ENCODE results near the gene SLC1A3.
A peak's percentile ranks its signal among the peaks of the same experiment; 100 is the strongest.

The SLC1A3 gene

DNA sequence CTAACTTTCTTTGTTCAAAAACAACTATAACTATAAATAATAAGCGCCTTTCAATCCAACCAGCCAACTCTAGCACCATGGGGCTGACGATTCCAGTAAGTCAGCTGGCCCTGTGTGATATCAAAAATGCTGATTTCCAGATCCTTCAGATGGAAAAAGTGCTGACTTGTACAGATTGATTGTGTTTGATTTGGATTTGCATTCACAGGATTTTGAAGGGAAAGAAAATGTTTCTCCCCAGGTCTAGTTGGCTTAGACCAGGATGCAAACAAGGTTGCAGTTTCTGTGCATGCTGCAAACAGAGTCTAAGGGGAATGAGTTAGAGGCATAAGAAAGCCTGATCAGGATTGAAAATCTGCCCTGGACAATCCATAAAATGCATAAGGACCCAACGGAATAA, 68.9 kb downstream of the SLC1A3 start:
- H3K4me3 ChIP-seq, result no peak overlapping the region
- no peak overlapping the region for H3K27ac ChIP-seq

DNA sequence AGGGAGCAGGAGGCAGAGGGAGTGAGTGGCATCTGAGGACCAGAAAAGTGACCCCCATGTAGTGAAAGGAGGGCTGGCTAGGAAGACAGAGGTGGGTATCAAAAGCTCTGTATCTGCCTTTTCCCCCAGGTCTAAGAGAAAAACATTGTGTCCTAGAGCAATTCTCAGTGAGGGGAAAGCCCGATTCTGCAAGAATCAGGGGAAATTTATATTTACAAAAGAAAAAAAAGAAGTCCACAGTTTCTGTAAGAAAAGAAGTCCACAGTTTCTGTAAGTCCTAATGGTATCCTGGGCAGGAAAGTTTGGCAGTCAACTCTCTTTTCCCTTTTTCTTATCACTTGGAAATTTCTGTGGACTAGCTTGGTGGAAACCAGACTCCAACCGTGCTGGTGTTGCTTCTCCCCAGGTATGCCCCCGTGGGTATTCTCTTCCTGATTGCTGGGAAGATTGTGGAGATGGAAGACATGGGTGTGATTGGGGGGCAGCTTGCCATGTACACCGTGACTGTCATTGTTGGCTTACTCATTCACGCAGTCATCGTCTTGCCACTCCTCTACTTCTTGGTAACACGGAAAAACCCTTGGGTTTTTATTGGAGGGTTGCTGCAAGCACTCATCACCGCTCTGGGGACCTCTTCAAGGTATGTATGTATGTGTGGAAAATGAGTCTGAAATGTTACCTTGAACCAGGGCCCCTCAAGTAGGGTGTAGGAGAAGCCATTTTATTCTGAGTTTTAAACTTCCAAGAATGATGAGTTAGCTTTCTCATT, 73.0 kb downstream of the SLC1A3 start:
- Histone ChIP-seq H3K27ac (peak overlapping the region in 2 of 21 experiments; percentile 10 to 61), H3K4me3 (no peak overlapping the region)

GRCh38 chr5:36680066-36680465, 73.7 kb downstream of the SLC1A3 start:
- H3K27ac ChIP-seq, result peak overlapping the region in 1 of 21 experiments; percentile 46
- no peak overlapping the region for H3K4me3 ChIP-seq

- Histone ChIP-seq H3K27ac (peak overlapping the region in 2 of 21 experiments; percentile 2 to 34), H3K4me3 (no peak overlapping the region)
Measured at GRCh38 chr5:36681711-36682110, 75.3 kb downstream of the SLC1A3 start.

GRCh38 chr5:36682499-36682898, 76.1 kb downstream of the SLC1A3 start:
- Histone ChIP-seq H3K4me3 (no peak overlapping the region), H3K27ac (peak overlapping the region in 2 of 21 experiments; percentile 4 to 13)

- Histone ChIP-seq H3K4me3 (no peak overlapping the region), H3K27ac (peak overlapping the region in 9 of 21 experiments; percentile 15 to 70 (median 51))
Measured at GRCh38 chr5:36683821-36684434, 77.5 kb downstream of the SLC1A3 start.

DNA sequence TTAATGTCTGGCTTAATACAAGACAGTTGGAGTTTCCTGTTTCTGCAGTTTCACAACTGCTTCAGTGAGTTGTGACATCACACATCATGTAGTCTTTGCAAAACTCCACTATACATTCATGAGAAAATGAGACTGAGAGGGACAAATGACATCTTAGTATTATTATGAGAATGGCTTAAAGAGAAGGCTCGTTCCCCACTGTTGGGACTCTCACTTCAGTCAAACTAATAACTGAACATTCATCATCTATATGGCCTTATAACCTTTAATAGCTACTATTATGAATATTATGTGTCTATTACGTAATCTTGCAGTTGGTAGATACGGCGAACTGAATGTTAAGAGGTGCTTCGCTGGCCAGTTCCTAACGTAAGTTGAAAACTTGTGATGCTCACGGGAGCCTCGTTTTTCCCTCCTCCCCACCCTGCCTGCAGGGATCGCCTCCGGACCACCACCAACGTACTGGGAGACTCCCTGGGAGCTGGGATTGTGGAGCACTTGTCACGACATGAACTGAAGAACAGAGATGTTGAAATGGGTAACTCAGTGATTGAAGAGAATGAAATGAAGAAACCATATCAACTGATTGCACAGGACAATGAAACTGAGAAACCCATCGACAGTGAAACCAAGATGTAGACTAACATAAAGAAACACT, 79.4 kb downstream of the SLC1A3 start:
- Histone ChIP-seq H3K4me3 (no peak overlapping the region), H3K27ac (peak overlapping the region in 3 of 21 experiments; percentile 35 to 41 (median 39))

- Histone ChIP-seq H3K4me3 (no peak overlapping the region), H3K27ac (no peak overlapping the region)
Measured at GRCh38 chr5:36686881-36687280, 80.5 kb downstream of the SLC1A3 start.

DNA sequence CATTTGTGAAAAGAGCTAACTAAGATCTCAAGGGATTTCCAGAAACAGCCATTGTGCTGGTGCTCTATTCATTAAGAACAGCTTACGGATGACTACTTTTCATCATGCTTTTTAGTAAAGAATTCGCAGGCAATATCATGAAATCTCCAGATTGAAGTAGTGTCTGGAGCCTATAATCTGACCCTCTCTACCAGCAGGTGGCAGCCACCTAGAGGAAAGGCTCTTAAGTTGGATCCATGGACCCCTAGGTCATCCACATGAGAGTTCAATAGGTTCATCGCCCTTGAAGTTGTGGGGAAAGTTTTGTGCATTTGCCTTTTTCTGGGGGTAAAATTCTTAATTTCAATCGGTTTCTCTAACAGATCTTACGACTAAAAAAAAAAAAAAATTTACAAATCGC, 82.3 kb downstream of the SLC1A3 start:
- peak overlapping the region in 8 of 21 experiments; percentile 32 to 95 (median 90) for H3K27ac ChIP-seq

DNA sequence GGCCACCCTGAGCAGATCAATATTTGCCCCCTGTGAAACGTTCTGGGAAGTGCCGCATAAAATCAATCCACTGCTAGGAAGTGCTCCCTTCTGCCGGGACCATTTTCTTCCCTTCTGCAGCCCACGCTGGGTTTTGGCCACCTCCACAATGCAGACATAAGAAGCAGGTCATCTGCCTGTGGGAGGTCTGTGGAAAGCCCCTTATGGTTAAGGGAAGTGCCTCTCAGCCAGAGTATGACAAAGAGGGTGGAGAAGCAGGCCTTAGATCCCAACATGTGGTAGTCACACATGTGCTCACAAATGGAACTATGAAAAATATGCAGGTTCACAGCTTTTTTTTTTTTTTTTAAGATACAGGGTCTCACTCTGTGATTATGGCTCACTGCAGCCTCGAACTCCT, 82.8 kb downstream of the SLC1A3 start:
- peak overlapping the region in 13 of 21 experiments; percentile 57 to 95 (median 89) for H3K27ac ChIP-seq
- no peak overlapping the region for H3K4me3 ChIP-seq

More for the DNA sequence above, 82.3 kb downstream of the SLC1A3 start:
- no peak overlapping the region for H3K4me3 ChIP-seq

GRCh38 chr5:36690041-36690961, 83.9 kb downstream of the SLC1A3 start:
- peak overlapping the region in 20 of 21 experiments; percentile 57 to 95 (median 87) for H3K27ac ChIP-seq
- peak overlapping the region; percentile 33 to 59 (median 43) for H3K4me3 ChIP-seq

DNA sequence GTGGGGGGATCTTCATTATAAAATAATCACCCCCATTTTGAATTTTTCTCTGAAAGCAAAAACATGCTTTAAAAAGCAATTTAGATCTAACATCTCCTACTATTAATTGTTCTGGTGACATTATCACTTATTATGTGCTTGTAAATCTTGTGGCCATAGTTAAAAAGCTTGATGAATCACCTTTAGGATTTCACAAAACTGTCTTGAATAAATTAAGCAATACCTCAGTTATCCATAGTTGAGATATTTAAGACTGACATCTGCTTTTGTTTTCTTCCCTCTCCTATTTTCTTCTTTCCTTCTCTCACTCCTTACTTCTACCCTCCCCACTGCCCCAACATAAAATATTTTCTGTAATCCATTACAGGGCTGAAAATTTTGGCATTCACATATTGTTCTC, 84.8 kb downstream of the SLC1A3 start:
- peak overlapping the region in 10 of 21 experiments; percentile 33 to 95 (median 85) for H3K27ac ChIP-seq

GRCh38 chr5:36691696-36692371, 85.4 kb downstream of the SLC1A3 start:
- Histone ChIP-seq H3K4me3 (no peak overlapping the region), H3K27ac (peak overlapping the region in 16 of 21 experiments; percentile 2 to 89 (median 64))

More for the DNA sequence above, 84.8 kb downstream of the SLC1A3 start:
- H3K4me3 ChIP-seq, result no peak overlapping the region

DNA sequence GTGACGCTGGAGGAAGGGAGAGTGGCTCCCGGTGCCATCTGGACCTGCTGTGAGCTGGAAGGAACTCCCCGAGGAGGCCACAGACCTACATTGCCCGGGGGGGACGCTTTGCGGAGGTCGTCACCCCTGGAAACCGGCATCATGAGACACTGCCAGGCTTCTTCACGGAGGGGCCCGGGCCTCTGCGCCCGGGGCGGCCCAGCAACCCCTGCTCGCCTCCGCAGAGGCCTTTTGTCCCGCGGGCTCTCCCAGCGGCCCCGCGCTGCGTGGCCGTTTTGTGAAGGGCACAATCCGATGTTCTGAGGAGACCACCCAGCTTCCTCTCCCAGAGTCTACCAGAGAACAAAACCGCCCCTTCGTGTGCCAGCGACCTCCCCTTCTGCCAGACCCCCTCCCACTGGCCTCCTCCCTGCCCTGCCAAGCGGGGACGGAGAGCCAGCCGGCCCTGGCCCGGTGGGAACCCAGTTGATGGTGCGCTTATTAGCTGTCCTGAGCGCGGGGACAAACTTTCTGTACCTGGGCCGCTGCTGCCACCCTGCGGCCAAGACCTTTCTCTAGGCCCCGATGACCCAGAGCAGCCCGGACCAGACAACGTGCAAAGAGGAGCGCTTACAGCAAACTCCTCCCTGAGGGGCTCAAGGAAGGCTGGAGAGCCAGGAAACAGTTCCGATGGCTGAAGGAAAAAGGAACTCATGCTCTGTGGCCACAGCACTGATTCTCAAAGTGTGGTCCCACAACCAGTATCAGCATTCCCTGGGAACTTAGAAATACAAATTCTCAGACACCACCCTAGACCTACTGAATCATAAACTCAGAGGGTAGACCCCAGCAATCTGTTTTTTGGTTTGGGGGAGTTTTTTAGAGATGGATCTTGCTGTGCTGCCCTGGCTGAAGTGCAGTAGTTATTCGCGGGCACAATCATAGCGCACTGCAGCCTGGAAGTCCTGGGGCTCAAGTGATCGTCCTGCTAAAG, 86.7 kb downstream of the SLC1A3 start:
- Histone ChIP-seq H3K27ac (peak overlapping the region in 18 of 21 experiments; percentile 2 to 89 (median 72)), H3K4me3 (peak overlapping the region in 2 of 7 experiments; percentile 10 to 19)

- no peak overlapping the region for H3K27ac ChIP-seq
- no peak overlapping the region for H3K4me3 ChIP-seq
Measured at GRCh38 chr5:36694351-36694750, 87.9 kb downstream of the SLC1A3 start.

DNA sequence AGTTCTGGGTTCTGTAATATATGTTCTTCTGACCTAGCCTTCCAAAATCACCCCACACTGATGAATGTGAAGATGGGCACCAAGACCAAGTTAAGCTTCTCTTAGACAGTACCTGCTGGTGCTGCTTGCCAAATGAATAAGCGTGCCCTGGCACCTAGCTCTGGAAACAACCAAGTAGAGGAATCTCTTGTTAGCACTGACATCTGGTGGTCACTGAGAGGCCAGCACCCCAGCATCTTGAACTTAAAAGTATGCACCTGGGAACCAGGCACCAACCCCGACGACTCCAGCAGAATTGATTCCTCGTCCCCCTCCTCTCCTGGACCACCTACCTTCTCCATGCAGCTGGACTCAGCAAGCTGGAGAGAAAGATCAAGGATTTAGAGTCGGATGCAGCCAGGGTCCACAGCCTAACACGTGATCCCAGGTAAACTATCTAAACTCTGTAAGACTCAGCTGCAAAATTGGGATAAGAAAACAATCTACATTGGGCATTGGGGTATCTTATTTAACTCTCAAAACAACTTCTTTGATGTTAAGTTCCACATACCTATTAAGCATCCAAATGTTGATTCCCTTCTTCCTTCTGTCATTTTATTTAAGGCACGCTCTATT, 89.8 kb downstream of the SLC1A3 start:
- no peak overlapping the region for H3K27ac ChIP-seq
- H3K4me3 ChIP-seq, result no peak overlapping the region

GRCh38 chr5:36698031-36698430, 91.6 kb downstream of the SLC1A3 start:
- no peak overlapping the region for H3K4me3 ChIP-seq
- no peak overlapping the region for H3K27ac ChIP-seq
